IPS DF 4.7 (cell line): ENCODE measurements around the gene SLC25A21.

Source experiments
- DNase-seq: peaks from one replicate; pipeline ENCODE4 v3.0.0-alpha.2; 2013; ENCODE audit warnings: low spot score; ENCODE audit errors: extremely low read depth

The SLC25A21 gene

GRCh38 chr14:37047996-37048395 is 124.4 kb downstream of the SLC25A21 start:
- no peak for DNase-seq

- DNase-seq: no peak
These were observed 125.2 kb downstream of the SLC25A21 start for GRCh38 chr14:37047226-37047625.

DNA sequence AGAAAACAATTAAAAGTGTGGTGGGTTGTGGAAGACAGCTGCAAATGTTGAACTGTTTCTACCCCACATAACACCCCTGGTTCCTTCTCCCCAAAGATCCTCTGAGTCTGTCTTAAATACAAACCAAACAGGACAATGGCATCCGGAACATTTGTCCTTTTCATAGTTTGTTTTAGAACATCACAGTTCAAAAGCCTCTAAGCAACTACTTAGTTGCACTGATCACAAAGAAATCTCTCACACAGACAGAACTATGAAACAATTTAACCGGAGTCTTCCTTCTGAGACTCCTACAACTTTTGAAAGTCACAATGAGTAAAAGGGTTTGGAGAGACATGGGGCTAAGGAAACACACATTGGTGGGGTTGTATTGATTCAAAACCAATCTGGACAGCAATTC is 125.6 kb downstream of the SLC25A21 start:
- no peak for DNase-seq

- no peak for DNase-seq
These were observed 126.9 kb downstream of the SLC25A21 start for GRCh38 chr14:37045340-37046061.

DNA sequence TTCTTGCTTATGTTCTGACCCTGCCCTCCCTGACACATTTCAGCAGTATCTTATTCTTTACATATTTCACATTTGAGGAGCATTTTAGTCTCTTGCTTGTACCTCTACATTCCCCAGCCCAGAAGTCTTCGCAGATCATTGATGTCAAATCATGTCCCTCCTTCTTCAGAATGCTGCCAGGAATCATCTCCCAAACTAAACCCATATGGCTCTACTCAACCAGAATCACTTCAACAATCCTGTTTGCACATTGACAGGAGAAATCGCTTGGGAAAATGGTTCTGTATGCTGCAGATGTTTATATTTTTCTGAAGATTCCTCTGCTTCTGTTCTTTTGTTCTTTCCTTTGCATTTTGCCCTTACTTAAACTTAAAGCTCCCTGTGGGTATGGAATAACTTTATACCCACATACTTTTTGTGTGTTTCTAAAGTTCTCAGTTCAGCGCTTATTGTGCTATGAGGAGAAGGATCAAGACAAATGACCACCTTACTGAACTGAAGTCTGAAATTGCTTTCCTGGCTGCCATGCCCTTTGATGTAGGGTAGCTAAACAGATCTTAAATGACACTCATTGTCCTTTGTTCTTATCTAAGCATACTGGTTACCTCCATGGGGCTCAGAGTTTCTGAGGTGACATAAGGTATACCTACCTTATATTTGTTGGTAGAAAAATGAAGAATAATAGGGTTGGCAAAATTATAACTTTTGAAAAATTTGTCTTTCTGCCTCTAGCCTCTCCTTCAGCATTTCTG is 134.6 kb downstream of the SLC25A21 start:
- DNase-seq: no peak

- no peak for DNase-seq
These were observed 135.6 kb downstream of the SLC25A21 start for GRCh38 chr14:37036669-37037341.

- no peak for DNase-seq
These were observed 137.0 kb downstream of the SLC25A21 start for GRCh38 chr14:37035401-37035800.

DNA sequence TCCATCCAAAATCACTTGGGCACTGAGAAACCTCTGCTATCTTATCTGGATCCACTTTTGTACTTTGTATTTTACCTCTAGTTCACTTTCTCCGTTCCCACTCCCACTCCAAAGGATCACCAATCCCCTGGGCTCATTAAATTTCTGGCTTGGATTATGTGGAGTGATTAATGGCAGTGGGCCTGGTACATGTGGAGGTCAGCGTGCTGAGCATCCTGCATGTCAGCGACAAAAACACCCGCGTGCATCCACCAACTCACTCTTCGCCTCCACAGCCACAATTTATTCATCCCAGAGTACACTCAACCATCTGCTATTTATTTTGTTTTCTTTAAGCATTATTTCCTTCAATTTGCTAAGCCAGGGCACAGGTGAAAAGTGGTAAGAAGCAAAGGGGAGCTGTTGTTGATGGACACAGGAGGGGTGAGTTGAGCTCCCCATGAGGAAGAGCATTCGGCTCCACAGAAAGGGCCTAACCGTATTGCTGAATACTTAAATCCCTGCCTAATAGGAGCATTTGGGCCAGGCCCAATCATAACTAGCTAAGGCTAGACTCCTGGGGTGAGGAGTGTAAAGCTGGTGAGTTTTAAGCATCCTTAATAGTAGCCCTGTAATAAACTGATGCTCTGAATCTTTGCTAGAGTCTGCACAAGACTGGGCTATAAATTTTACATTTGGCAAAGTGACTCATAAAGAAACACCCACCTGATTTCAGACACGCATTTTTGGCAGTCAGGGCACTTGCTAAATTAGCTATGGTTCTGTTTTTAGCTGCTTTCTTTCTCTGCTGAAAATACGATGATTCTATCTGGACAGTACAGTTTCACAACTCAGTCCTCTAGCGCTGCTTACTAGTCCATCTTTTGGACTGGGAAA is 137.8 kb downstream of the SLC25A21 start:
- no peak for DNase-seq

- DNase-seq: no peak
These were observed 139.5 kb downstream of the SLC25A21 start for GRCh38 chr14:37032863-37033262.

GRCh38 chr14:37027188-37027824 is 145.1 kb downstream of the SLC25A21 start:
- DNase-seq: no peak

DNA sequence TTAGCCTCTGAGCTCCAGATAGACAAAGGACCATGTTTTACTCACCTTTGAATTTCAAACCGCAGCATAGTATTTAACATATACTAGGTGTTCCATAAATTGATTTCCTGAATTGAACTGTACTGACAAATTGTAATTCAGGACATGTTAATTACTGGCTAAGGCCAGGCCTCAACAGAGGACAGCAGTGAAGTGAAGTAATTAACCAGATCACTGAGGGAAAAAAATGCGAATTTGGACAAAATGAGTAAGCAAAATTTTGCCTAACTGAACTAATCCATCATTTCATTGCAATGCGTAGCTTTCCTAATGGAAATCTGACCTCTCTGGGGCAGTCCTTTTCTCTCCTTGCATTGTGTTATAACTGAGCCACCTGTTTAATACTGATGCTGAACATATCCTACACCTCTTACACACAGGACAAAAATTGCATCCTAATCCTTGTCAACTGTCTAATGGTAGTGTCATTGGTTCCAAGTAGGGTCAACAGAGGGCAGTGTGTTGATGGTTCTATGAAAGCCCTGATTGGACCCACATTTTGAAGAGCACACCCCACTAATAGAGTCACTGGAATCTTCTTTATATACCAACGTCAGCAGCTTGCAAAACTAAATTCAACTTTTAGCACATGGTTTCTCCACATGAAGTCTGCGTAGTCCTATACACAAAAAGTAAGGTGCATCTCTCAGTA is 148.4 kb downstream of the SLC25A21 start:
- DNase-seq: no peak

DNA sequence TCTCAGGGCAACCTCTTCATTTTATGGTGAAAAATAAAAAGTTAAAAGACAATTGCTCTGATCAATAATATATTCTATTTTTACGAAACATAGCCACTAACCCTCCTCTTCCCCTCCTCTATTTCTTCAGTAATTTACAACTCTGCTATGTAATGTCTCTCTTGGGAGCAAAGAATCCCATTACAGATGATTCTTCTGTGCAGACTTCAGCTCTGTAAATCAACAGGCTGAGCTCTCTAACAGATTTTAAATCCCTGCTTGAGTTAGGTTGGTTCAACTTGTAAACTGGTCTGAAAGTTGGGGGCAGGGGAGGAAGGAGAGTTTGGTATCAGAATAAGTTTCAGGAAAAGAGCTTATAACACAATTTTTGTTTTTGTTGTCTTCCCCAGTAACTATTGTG is 151.0 kb downstream of the SLC25A21 start:
- DNase-seq: no peak

- DNase-seq: no peak
These were observed 152.9 kb downstream of the SLC25A21 start for GRCh38 chr14:37019488-37019887.

DNA sequence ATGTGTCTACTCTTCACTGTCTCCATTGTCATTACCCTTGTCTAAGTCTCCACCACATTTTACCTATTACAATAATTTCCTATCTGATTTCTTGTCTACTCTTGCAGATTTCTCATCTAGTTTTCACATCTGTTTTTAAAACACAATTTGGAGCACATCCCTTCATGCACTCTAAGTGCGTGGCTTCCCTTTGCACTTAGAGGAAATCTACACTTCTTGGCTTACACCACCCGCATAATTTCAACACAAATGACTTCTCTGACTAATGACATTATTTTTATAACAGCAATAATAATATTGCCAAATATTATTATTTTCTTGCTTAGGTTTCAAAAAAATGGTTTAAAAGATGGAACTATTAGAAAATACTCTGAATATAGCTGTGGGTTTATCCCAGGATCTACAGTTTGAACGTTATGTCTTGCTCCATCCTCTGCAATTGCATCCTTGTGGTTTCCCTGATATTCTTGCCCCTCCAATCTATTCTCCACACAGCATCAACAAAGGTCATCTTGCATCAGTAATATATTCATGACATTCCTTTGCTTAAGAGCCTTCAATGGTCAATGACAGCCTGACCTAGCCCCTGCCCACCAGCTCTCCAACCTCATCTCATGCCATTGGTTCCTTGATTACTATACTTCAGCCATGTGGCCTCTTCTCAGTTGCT is 153.7 kb downstream of the SLC25A21 start:
- no peak for DNase-seq

DNA sequence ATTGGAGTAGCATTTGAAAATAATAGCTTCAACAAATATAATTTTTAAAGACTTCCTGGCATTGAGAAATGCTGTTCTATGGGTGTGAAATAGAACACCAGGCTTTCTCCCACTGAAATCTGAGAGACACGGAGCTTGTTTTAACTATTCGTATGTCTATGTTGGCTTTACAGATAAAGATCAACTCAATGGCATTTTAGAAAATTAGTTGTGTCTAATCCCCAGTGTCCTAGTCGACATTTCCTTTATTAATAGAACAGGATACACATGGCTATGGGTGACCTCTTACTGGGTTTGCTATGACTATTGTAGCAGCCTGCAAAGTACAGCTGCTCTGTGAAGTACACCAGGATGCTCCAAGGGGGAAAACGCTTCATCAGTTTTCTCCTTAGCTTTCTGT is 159.3 kb downstream of the SLC25A21 start:
- DNase-seq: no peak

DNA sequence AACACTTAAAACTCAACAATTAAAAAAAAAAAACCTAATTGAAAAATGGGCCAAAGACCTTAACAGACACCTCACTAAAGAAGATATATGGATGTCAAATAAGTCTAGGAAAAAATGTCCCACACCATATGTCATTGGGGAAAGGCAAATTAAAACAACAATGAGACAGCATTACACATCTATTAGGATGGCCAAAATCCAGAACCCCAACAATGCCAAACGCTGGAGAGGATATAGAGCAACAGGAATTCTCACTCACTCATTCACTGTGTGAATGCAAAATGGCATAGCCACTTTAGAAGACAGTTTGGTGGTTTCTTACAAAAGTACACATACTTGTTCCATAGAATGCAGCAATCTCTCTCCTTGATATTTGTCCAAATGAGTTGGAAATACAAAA is 173.7 kb downstream of the SLC25A21 start:
- no peak for DNase-seq

- DNase-seq: no peak
These were observed 174.6 kb downstream of the SLC25A21 start for GRCh38 chr14:36997843-36998242.

- DNase-seq: no peak
These were observed 175.4 kb downstream of the SLC25A21 start for GRCh38 chr14:36996857-36997590.
